ENCODE data around the gene MLLT10. TPM values are rescaled to one million over a fixed set of nuclear protein-coding genes. Genes with fewer than 3 reads are reported as not detected.

The MLLT10 gene
- total RNA-seq, 1 donor from 2014 or later, result 65.6 TPM

GRCh38 chr10:21511946-21512572, 22.0 kb upstream of the MLLT10 start:
- TF ChIP-seq CTCF (IDR thresholded peaks at IDR 0.05; ENCODE audit: unreplicated experiment), result no peak
- Mint-ChIP-seq H3K9me3 (ENCODE audit: low read depth) (no peaks in the 10 kb centered on the region), H3K27ac (peak overlapping the region; percentile 93), H3K4me3 (ENCODE audit: low read depth) (peak overlapping the region; percentile 75), H3K27me3 (peaks cover 5% of the 10 kb centered on the region), H3K36me3 (ENCODE audit: insufficient read depth) (no peaks in the 10 kb centered on the region), H3K4me1 (ENCODE audit: low read depth) (peaks cover 69% of the 10 kb centered on the region)
- no peak for DNase-seq (ENCODE audit: low spot score, unreplicated experiment)

GRCh38 chr10:21512573-21513404, 21.2 kb upstream of the MLLT10 start:
- Mint-ChIP-seq H3K27ac (peak overlapping the region; percentile 93), H3K36me3 (ENCODE audit: insufficient read depth) (no peaks in the 10 kb centered on the region), H3K4me1 (ENCODE audit: low read depth) (peaks cover 66% of the 10 kb centered on the region), H3K4me3 (ENCODE audit: low read depth) (peak overlapping the region; percentile 75), H3K27me3 (no peaks in the 10 kb centered on the region), H3K9me3 (ENCODE audit: low read depth) (no peaks in the 10 kb centered on the region)
- TF ChIP-seq CTCF (IDR thresholded peaks at IDR 0.05; ENCODE audit: unreplicated experiment), result no peak
- no peak for DNase-seq (ENCODE audit: low spot score, unreplicated experiment)

- Mint-ChIP-seq H3K27ac (peak overlapping the region; percentile 93), H3K4me1 (ENCODE audit: low read depth) (peaks cover 67% of the 10 kb centered on the region)
- DNase-seq (ENCODE audit: low spot score, unreplicated experiment), result no peak
Observed at GRCh38 chr10:21513405-21513788, 20.6 kb upstream of the MLLT10 start.

GRCh38 chr10:21514129-21514817, 19.8 kb upstream of the MLLT10 start:
- peak overlapping the region; percentile 75 for H3K4me3 Mint-ChIP-seq (ENCODE audit: low read depth)
- peaks cover 67% of the 10 kb centered on the region for H3K4me1 Mint-ChIP-seq (ENCODE audit: low read depth)
- H3K27ac Mint-ChIP-seq, result peak overlapping the region; percentile 95
- H3K9me3 Mint-ChIP-seq (ENCODE audit: low read depth), result no peaks in the 10 kb centered on the region
- H3K27me3 Mint-ChIP-seq, result no peaks in the 10 kb centered on the region
- H3K36me3 Mint-ChIP-seq (ENCODE audit: insufficient read depth), result no peaks in the 10 kb centered on the region
- TF ChIP-seq CTCF (IDR thresholded peaks at IDR 0.05; ENCODE audit: unreplicated experiment), result no peak
- DNase-seq (ENCODE audit: low spot score, unreplicated experiment), result no peak

More at GRCh38 chr10:21513405-21513788, 20.6 kb upstream of the MLLT10 start:
- Mint-ChIP-seq H3K36me3 (ENCODE audit: insufficient read depth) (no peaks in the 10 kb centered on the region), H3K27me3 (no peaks in the 10 kb centered on the region), H3K4me3 (ENCODE audit: low read depth) (peak overlapping the region; percentile 75), H3K9me3 (ENCODE audit: low read depth) (no peaks in the 10 kb centered on the region)
- TF ChIP-seq CTCF (IDR thresholded peaks at IDR 0.05; ENCODE audit: unreplicated experiment), result no peak

- Mint-ChIP-seq H3K4me1 (ENCODE audit: low read depth) (peaks cover 70% of the 10 kb centered on the region), H3K36me3 (ENCODE audit: insufficient read depth) (no peaks in the 10 kb centered on the region), H3K4me3 (ENCODE audit: low read depth) (peak overlapping the region; percentile 75), H3K27me3 (no peaks in the 10 kb centered on the region), H3K27ac (peak overlapping the region; percentile 95), H3K9me3 (ENCODE audit: low read depth) (no peaks in the 10 kb centered on the region)
- no peak for DNase-seq (ENCODE audit: low spot score, unreplicated experiment)
- no peak for TF ChIP-seq CTCF (IDR thresholded peaks at IDR 0.05; ENCODE audit: unreplicated experiment)
Observed at GRCh38 chr10:21514818-21515351, 19.1 kb upstream of the MLLT10 start.
